Measurements from ENCODE around the gene PLXNA4.

- TF ChIP-seq CTCF (optimal IDR thresholded peaks at IDR 0.05 in 1 of 3, IDR thresholded peaks at IDR 0.05 in 1 of 3, conservative IDR thresholded peaks at IDR 0.05 in 1 of 3; ENCODE audit: extremely low read depth in 1 of 3, insufficient read depth in 2 of 3, low read length in 3 of 3) = no peak
- TF ChIP-seq EZH2 (IDR thresholded peaks at IDR 0.05; ENCODE audit: low read length) = no peak
Measured at GRCh38 chr7:132150711-132151110, 425.6 kb downstream of the PLXNA4 start.

Data from keratinocyte (primary cell).